Measurements from ENCODE around the gene ERMARD. TPM values are rescaled to one million over a fixed set of nuclear protein-coding genes. Genes with fewer than 3 reads are reported as not detected.

The ERMARD gene
- total RNA-seq, 1 experiment from 2014 or later, result 17.7 TPM

GRCh38 chr6:169751242-169752073 lies at the start of gene ERMARD, which contains the start of gene DYNLT2 (continued):
- TF ChIP-seq ATF6 (CRISPR knock-in tag; IDR thresholded peaks at IDR 0.05), result no peak
- TF ChIP-seq TP53 (CRISPR knock-in tag; IDR thresholded peaks at IDR 0.05), result peak; percentile 86
- TF ChIP-seq HMGXB4 (CRISPR knock-in tag; IDR thresholded peaks at IDR 0.05), result peak; percentile 98
- no peak for TF ChIP-seq AR (CRISPR knock-in tag; IDR thresholded peaks at IDR 0.05)
- no peak for TF ChIP-seq STAT6 (CRISPR knock-in tag; conservative IDR thresholded peaks at IDR 0.05; ENCODE audit: low read depth)
- TF ChIP-seq CDX4 (CRISPR knock-in tag; IDR thresholded peaks at IDR 0.05; ENCODE audit: borderline replicate concordance), result no peak
- TF ChIP-seq USF1 (CRISPR knock-in tag; IDR thresholded peaks at IDR 0.05), result no peak
- TF ChIP-seq CREB1 (CRISPR knock-in tag; IDR thresholded peaks at IDR 0.05), result peak; percentile 84; the same call in 1 of the 2 replicates
- peak; percentile 84 for TF ChIP-seq FOXK1 (CRISPR knock-in tag; IDR thresholded peaks at IDR 0.05)
- peak; percentile 96 for TF ChIP-seq E2F5 (CRISPR knock-in tag; IDR thresholded peaks at IDR 0.05)
- peak; percentile 51; the same call in 1 of the 2 replicates for TF ChIP-seq TEAD4 (CRISPR knock-in tag; IDR thresholded peaks at IDR 0.05)
- no peak for TF ChIP-seq ATF3 (CRISPR knock-in tag; conservative IDR thresholded peaks at IDR 0.05)
- no peak for TF ChIP-seq IRF2 (CRISPR knock-in tag; IDR thresholded peaks at IDR 0.05; ENCODE audit: borderline replicate concordance, low read depth)
- no peak for TF ChIP-seq ZNF219 (CRISPR knock-in tag; IDR thresholded peaks at IDR 0.05; ENCODE audit: borderline replicate concordance)
- TF ChIP-seq ZNF121 (CRISPR knock-in tag; IDR thresholded peaks at IDR 0.05), result no peak
- TF ChIP-seq NFE2L1 (CRISPR knock-in tag; IDR thresholded peaks at IDR 0.05), result peak; percentile 85
- TF ChIP-seq ZNF416 (CRISPR knock-in tag; IDR thresholded peaks at IDR 0.05), result peak; percentile 59; the same call in 1 of the 2 replicates
- TF ChIP-seq AFF4 (CRISPR knock-in tag; IDR thresholded peaks at IDR 0.05; ENCODE audit: borderline replicate concordance), result peak; percentile 71; the same call in 1 of the 2 replicates
- no peak for TF ChIP-seq MXD4 (CRISPR knock-in tag; IDR thresholded peaks at IDR 0.05; ENCODE audit: borderline replicate concordance)

Measured in WTC11 (cell line).